CD4-positive, alpha-beta T cell treated with Interleukin-15 for 1 hour (primary cell): Measurements from ENCODE around the gene MEIOC.
A peak's percentile ranks its signal among the peaks of the same experiment; 100 is the strongest.
"Not testable (repeated sequence)": the region's sequence is repeated elsewhere in the genome, so short reads cannot be mapped to it uniquely, and the experiment has no call there.

Experiments used
- DNase-seq: peaks from one replicate; pipeline ENCODE4 v3.0.0-alpha.2; 2020

The MEIOC gene

GRCh38 chr17:44648963-44649362 is 7.3 kb upstream of the MEIOC start:
- DNase-seq: no peak

DNA sequence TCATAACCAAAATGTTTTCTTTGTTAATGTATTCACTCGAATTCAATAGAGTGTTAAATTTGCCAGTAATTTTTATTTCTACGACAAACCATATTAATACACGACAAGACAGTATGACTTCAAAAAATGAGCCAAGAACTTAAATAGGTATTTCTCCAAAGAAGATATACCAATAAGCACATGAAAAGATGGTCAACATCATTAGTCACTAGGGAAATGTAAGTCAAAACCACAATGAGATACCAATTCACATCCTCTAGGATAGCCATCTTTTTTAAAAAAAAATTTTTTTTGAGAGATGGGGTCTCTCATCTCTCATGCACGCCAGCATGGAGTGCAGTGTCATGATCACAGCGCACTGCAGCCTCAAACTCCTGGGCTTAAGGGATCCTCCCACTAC is 5.0 kb upstream of the MEIOC start:
- no peak for DNase-seq

GRCh38 chr17:44652727-44653126 is 3.5 kb upstream of the MEIOC start:
- no peak for DNase-seq

- no peak for DNase-seq
These were observed 2.9 kb upstream of the MEIOC start for GRCh38 chr17:44653384-44653783.

- DNase-seq: no peak
These were observed 2.3 kb upstream of the MEIOC start for GRCh38 chr17:44653954-44654353.

- DNase-seq: no peak
These were observed 5.6 kb downstream of the MEIOC start for GRCh38 chr17:44661835-44662234.

DNA sequence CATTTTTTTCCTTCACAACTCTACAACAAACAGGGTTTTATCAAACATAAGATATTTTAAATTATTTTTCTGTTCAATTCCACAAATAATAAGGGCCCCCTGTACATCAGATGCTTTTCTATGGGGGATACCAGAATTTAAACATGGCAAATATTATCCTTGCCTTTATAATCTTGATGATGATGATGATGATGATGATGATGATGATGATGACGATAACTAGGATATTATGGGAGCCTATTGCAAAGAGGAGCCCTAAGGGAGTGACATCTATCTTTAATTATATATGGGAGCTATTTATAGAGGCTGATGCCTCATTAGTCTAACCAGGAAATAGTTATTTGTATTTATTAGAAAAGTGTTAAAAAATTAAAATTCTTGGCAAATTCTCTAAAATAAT is 6.8 kb downstream of the MEIOC start:
- DNase-seq: no peak

DNA sequence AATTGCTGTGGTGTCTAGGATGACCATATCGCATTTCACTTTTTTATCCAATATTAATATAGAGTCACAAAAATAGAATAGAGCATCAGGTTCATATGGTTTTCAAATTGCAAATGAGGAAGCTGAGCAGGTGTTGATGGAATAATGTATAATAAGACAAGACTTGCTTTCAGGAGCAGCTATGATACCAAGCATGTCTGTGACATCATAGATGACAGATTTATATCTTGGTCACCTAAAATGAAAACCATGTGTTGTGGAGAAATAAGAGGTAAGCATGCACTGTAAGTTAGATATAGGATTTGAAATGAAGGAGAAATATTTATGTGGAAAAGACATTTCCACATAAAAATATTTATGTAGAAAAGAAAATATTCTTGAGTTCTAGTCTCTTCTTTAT is 8.6 kb downstream of the MEIOC start:
- DNase-seq: no peak

- no peak for DNase-seq
These were observed 9.7 kb downstream of the MEIOC start for GRCh38 chr17:44666006-44666405.

- no peak for DNase-seq
These were observed 16.3 kb downstream of the MEIOC start for GRCh38 chr17:44672479-44673093.

GRCh38 chr17:44673893-44674292 is 17.6 kb downstream of the MEIOC start:
- DNase-seq: no peak

DNA sequence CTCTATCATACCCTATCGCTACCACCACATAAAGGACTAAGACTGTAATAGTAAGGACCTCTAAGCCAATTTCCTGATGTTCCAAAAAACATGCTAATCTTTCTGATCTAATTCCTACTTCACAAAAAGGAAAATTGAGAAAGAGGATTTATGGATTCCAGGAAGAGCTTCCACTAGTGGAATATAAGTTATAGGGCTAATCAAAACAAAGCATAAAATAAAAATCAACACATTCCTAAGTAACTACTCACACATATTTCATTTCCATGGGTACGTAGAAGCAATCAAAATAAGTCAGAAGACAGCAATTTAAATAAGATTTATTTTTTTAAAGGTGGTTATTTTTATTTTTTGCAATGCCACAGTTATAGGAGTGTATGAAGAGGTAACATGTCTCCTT is 20.9 kb downstream of the MEIOC start:
- DNase-seq: no peak

DNA sequence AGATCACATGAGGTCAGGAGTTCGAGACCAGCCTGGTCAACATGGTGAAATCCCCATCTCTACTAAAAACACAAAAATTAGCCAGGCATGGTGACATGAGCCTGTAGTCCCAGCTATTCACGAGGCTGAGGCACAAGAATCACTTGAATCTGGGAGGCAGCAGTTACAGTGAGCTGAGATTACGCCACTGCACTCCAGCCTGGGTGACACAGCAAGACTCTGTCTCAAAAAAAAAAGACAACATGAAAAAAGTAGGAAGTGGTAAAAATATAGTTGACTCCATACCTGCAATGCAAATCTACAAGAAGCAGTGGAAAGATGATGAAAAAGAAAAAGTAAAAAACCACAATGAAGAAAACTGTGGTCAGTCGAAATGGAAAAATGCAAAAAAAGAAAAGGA is 27.0 kb downstream of the MEIOC start:
- not testable (repeated sequence) for DNase-seq

- DNase-seq: no peak
These were observed 31.5 kb downstream of the MEIOC start for GRCh38 chr17:44687756-44688155.

DNA sequence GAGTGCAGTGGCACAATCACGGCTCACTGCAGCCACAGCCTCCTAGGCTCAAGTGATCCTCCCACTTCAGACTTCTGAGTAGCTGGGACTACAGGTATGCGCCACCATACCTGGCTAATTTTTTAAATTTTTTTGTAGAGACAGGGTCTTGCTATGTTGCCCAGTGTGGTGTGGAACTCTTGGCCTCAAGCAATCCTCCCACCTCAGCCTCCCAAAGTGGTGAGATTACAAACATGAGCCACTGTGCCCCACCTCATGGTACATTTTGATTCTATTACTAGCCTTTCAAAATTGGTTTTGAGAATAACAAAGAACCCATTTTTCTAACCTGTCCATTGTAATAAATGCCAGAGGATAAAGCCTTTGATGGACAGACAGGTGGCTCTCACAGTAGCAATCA is 31.9 kb downstream of the MEIOC start:
- no peak for DNase-seq

DNA sequence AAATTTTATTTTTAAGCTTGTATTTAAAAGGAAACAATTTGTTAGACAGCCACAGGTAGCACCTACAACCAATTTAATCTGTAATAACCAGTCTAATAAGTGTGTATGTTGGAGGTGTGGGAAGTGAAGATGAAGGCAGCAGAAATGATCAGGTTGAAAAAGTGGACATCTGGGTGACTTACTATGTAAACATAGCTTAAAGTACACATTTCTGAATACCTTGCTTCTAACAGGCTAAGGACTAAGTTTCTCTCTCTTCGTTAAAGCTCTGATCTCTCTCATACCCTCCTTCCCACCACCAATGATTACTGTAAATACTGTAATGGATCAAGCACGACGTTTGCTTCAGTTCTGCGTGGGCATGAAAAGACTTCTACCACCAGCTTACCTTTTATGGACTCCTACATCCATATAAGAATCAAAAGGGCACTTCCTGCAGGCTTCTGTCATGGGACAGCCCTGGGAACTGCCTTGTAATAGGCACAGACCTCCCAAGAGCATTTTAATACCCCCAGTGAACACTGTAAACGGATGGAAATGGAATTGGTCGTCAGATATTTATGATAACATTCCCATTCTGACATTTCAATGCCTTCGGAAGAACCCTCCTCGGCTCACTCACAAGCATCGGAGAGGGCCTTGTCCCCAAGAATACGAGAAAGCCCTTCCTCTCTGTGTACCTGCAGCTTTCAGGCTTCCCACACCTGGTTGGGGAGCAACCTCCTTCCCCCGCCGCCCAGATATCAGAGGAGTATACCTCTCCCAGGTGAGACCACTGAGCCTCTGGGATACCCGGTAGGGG is 32.6 kb downstream of the MEIOC start:
- no peak for DNase-seq

- peak; percentile 92 for DNase-seq
These were observed 33.4 kb downstream of the MEIOC start, which contains the start of gene CCDC43 for GRCh38 chr17:44689477-44690217. Gene CCDC43 (minus strand): TSS chr17:44689776. CDS start chr17:44689753, 23 bp downstream.

GRCh38 chr17:44690746-44691306 is 34.6 kb downstream of the MEIOC start:
- DNase-seq: not testable (repeated sequence)

- DNase-seq: no peak
These were observed 37.3 kb downstream of the MEIOC start for GRCh38 chr17:44693609-44694008.

- not testable (repeated sequence) for DNase-seq
These were observed 44.0 kb downstream of the MEIOC start for GRCh38 chr17:44700288-44700687.

- no peak for DNase-seq
These were observed 51.6 kb downstream of the MEIOC start for GRCh38 chr17:44707755-44708400.

DNA sequence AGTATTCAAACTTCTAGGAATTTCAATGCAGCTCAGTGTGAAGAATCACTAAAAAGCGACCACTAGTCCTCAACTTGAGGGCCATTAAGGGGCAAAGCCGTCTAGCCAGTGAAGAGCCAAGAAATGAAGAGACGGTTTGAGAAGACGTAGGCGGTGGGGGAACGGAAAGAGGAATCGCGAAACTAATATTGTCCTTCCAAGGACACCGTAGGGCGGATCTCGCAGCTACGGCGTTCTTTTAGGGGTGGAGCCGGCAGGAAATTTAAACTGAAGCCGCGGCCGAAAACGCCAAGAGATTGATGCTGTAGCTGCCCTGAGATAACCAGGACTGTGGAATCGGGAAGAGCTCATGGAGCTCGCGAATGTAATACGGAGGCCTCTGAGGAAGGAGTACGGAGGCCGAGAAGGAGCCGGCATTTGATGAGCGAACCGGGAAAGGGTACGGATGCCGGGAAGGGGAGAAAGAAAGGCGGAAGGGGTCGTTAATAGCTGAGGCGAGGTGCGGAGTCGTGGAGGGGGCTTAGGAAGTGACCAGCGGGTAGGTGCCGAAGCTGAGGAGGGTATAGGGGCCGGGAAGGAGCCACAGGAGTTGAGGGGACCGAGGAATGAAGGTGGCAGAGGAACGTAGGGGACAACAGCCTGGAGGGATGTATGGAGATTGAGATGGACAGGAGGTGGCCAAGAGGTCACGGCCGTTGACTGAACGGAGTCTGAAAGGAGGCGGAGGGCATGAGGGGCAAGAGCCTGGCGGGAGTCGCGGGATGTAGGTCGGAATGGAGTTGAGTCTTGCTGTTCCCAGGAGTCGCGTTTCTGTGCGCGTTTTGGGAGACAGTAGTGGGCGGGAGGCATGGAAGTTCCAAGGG is 52.4 kb downstream of the MEIOC start, which contains the start of gene DBF4B:
Gene DBF4B, plus strand, starts transcription at position 265 of the 863 bp plus-strand sequence. Its CDS starts 156 bp downstream, at position 421.
- DNase-seq: peak; percentile 83
